Ureter (tissue), 1 donor: Measurements from ENCODE around the gene EPB41L4B. TPM values are rescaled to one million over a fixed set of nuclear protein-coding genes. Genes with fewer than 3 reads are reported as not detected.
A peak's percentile ranks its signal among the peaks of the same experiment; 100 is the strongest.

Experiments used
- DNase-seq: peaks from one replicate; pipeline ENCODE4 v3.0.0-alpha.2; 2020; ENCODE audit warnings: low spot score
- total RNA-seq: library from RNA; stranded (reverse); gene quantifications from one replicate; pipeline ENCODE4 v1.2.4, GENCODE V29; 2023
- donor health status: DM: yes; HTN: yes; CAD: no.

EPB41L4B gene
- total RNA-seq, 1 donor from 2014 or later = 15.9 TPM

GRCh38 chr9:109320331-109320741 lies 523 bp downstream of the EPB41L4B start:
- DNase-seq = no peak

GRCh38 chr9:109319626-109320241 lies 1.1 kb downstream of the EPB41L4B start:
- no peak for DNase-seq

GRCh38 chr9:109319017-109319625 lies 1.7 kb downstream of the EPB41L4B start:
- no peak for DNase-seq

- DNase-seq = no peak
Observed at GRCh38 chr9:109317979-109318741, 2.7 kb downstream of the EPB41L4B start.

- DNase-seq = no peak
Observed at GRCh38 chr9:109317311-109317978, 3.4 kb downstream of the EPB41L4B start.

GRCh38 chr9:109316207-109316640 lies 4.6 kb downstream of the EPB41L4B start:
- DNase-seq = peak; percentile 83

- no peak for DNase-seq
Observed at GRCh38 chr9:109315480-109316206, 5.2 kb downstream of the EPB41L4B start.

- DNase-seq = no peak
Observed at GRCh38 chr9:109314011-109314531, 6.8 kb downstream of the EPB41L4B start.

GRCh38 chr9:109313351-109313750 lies 7.5 kb downstream of the EPB41L4B start:
- DNase-seq = no peak

GRCh38 chr9:109312783-109313182 lies 8.1 kb downstream of the EPB41L4B start:
- no peak for DNase-seq

- DNase-seq = no peak
Observed at GRCh38 chr9:109311731-109312130, 9.1 kb downstream of the EPB41L4B start.

GRCh38 chr9:109311286-109311685 lies 9.6 kb downstream of the EPB41L4B start:
- DNase-seq = no peak

- no peak for DNase-seq
Observed at GRCh38 chr9:109310486-109310901, 10.4 kb downstream of the EPB41L4B start.

- DNase-seq = no peak
Observed at GRCh38 chr9:109309282-109309681, 11.6 kb downstream of the EPB41L4B start.

- DNase-seq = no peak
Observed at GRCh38 chr9:109307380-109308240, 13.2 kb downstream of the EPB41L4B start.

GRCh38 chr9:109305801-109306200 lies 15.1 kb downstream of the EPB41L4B start:
- DNase-seq = no peak

- DNase-seq = no peak
Observed at GRCh38 chr9:109304347-109304746, 16.5 kb downstream of the EPB41L4B start.

GRCh38 chr9:109303900-109304299 lies 17.0 kb downstream of the EPB41L4B start:
- no peak for DNase-seq

- no peak for DNase-seq
Observed at GRCh38 chr9:109302606-109303005, 18.3 kb downstream of the EPB41L4B start.

- no peak for DNase-seq
Observed at GRCh38 chr9:109301012-109301411, 19.8 kb downstream of the EPB41L4B start.
